Upper lobe of left lung (tissue), 4 donors: ENCODE data around the gene PLAGL1.

Experiments used
- EP300 ChIP-seq, 4 donors: sonication (generic); formaldehyde crosslinking; IDR thresholded peaks; one replicate each; pipeline ENCODE4 v1.5.1; 2017; ENCODE audit warnings: antibody characterized with exemption in 4 of 4, control low read depth in 2 of 4
- POLR2A ChIP-seq, 4 donors: fragments of 450-650 bp; IDR thresholded peaks; one replicate each; pipeline ENCODE4 v1.5.1; 2016 to 2017; ENCODE audit warnings: antibody characterized with exemption in 4 of 4, mild to moderate bottlenecking in 2 of 4
- POLR2AphosphoS5 ChIP-seq, 2 donors: sonication (generic); formaldehyde crosslinking; IDR thresholded peaks; one replicate each; pipeline ENCODE4 v1.5.1; 2017; ENCODE audit warnings: antibody characterized with exemption in 2 of 2
- TF ChIP-seq, protein P1 (sequence below), 6 experiments: fragments of 450-650 bp in 4 of 6; fragments of 200-600 bp in 2 of 6; sonication (generic) in 2 of 6; IDR thresholded peaks; one replicate each; pipeline ENCODE4 v1.5.1; 2016 to 2019; ENCODE audit warnings: antibody characterized with exemption in 6 of 6

DNA sequence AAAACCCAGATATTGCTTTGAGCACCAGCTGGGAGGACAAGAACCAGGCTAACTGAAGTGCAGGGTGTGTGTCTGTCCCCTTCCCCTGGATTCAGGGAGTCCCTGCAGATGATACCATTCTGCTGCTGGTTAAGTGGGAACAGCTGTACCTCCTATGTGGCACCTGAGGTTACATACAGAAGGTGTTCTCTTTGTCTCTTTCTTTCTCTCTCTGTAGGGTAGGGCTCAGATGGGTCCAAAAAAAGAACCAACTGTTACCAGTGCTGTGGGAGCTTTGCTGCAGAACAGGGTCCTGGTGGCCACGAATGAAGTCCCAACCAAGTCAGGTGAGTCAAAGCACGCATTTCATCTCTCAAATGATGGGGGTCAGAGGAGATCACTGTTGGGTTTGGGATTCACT, 105.2 kb downstream of the PLAGL1 start:
- TF ChIP-seq, protein P1, sequence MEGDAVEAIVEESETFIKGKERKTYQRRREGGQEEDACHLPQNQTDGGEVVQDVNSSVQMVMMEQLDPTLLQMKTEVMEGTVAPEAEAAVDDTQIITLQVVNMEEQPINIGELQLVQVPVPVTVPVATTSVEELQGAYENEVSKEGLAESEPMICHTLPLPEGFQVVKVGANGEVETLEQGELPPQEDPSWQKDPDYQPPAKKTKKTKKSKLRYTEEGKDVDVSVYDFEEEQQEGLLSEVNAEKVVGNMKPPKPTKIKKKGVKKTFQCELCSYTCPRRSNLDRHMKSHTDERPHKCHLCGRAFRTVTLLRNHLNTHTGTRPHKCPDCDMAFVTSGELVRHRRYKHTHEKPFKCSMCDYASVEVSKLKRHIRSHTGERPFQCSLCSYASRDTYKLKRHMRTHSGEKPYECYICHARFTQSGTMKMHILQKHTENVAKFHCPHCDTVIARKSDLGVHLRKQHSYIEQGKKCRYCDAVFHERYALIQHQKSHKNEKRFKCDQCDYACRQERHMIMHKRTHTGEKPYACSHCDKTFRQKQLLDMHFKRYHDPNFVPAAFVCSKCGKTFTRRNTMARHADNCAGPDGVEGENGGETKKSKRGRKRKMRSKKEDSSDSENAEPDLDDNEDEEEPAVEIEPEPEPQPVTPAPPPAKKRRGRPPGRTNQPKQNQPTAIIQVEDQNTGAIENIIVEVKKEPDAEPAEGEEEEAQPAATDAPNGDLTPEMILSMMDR (IDR thresholded peaks at IDR 0.05) = no peak
- TF ChIP-seq POLR2A (IDR thresholded peaks at IDR 0.05) = no peak
- TF ChIP-seq EP300 (IDR thresholded peaks at IDR 0.05) = no peak
- no peak for TF ChIP-seq POLR2AphosphoS5 (IDR thresholded peaks at IDR 0.05)
